HG03025 (cell line): ENCODE measurements around the gene ADAM19.

Experiments used
- ATAC-seq: cut with Tn5 transposase; IDR thresholded peaks from one replicate; pipeline ENCODE4 v1.9.1; 2021; ENCODE audit warnings: mild to moderate bottlenecking, moderate library complexity; ENCODE audit not compliant: unreplicated experiment, low FRiP score

Gene ADAM19

DNA sequence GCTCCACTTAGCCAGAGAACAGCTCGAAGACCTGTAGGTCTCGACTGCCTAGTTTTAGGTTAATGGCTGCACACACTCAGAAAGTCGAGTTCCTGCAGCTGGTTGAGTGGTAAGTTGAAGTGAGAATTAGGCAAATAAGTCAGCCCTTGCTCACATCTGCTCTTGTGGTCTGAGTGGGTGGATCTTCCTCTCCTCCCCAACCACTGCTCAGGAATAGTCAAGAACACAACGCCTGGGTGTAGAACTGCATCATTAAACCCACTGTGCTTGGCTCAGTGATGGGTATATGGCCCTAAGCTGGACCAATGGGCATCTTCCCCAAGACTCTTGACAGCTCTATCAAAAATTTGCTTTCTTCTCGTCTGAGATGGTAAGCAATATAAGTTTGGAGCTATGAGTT lies 20.9 kb upstream of the ADAM19 start:
- peak; percentile 85 for ATAC-seq

DNA sequence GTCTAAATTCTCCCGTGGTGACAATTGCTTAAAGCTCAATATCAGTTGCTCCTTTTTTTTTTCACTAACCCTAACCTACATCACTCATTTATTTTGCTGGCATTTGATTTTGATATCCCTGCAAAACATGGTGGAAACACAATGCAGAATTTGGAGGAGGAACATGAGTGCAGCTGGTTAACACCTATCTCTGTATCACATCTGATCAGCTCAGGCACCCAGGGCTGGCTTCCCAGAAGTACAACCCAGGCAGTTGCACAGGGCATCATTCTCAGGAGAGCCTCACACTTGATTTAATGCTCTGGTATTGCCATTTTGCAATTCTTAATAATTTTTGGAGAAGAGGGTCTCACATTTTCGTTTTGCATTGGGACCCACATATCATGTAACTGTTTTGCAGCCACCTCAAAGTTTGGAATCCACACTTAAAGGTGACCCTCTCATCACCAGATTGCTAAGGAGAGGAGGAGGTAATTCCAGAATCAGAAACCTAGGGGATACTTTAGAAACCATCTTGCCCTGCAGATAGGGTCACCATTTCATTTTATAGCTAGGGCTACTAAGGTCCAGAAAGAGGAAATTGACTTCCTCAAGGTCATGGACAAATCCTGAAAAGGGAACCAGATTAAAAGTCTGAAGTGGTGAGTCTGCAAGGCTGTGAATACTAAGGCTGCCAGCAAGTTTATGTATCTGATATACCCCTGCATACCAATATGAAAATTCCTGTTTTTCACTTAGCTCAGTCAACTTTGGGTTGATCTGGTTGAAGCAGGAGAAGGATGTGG lies 19.3 kb upstream of the ADAM19 start:
- no peak for ATAC-seq

DNA sequence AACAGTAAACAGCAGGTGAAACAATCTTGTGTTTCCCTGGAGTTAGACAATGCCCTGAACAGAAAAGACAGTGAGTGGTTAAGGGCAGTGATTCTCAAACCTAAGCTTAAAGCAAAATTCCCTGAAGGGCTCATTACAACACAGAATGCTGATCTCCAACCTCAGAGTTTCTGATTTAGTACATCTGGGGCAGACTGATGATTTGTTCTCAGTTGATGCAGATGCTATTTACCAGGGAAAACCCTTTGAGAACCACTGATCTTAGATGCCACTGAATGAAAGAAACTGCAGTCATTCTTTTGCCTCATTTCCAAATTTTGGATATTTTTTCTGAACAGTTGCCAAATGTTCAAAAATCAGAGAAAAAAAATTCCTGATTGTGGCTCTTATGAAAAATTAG lies 18.7 kb upstream of the ADAM19 start:
- no peak for ATAC-seq

DNA sequence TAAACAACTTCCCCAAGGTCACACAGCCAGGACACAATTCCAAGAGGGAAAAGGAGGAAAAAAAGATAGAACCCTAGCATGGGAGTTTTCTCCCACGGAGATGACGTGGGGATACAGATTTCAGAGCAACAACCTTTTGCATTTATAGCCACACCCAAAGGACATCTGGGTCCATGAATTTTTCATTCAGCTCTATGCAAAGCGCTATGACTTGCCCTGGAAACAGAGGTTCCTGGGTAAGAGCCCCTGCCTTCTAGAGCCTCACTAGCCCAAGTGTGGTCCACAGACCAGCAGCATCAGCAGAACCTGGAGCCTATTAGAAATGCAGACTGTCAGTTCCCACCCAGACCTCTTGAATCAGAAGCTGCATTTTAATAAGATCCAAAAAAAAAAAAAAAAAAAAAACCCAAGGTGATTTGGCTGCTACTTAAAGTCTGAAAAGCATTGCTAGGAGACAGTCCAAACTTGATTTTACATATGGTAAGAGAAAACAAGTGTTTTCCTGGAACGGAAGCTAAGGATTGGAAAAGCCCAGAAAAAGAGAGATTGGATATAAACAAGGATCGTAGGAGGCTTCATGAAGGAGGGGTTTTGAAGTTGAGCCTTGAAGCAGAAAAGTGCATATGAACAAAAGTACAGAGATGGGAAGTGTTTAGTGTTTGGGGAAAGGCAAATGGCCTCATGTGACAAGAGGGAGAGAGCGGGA lies 17.6 kb upstream of the ADAM19 start:
- no peak for ATAC-seq

DNA sequence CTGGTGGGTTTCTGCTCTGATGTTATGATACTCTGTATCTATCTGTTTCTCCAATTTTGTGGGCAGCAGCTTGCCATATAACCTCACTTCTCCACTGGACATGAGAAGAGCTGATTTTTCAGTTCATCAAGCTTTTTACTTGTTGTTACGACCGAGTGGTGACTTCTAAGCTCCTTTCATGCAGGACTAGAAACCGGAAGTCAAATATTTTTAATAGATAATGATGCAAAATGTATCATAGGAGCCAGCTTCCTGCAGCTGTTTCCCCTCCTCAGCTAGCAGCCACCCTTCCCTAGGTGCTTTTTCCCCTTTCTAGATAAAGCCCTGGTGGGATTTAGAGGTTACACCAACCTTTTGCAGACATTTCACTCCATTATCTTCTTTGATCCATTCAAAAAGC lies 17.0 kb upstream of the ADAM19 start:
- no peak for ATAC-seq

DNA sequence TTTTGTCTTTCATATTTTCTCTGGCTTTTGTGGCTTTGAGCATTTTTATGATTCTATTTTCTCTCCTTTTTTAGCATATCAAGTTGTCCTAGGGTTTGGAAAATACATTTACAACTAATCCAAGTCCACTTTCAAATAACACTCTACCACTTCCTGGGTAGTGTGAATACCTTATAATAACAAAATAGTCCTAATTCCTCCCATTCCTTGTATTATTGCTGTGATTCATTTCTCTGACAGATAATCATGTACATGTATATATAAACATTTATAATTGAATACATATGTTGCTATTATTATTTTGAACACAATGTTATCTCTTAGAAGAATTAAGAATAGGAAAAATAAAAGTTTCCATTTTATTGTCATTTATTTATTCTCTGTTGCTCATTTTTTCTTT lies 14.9 kb upstream of the ADAM19 start:
- ATAC-seq = no peak

DNA sequence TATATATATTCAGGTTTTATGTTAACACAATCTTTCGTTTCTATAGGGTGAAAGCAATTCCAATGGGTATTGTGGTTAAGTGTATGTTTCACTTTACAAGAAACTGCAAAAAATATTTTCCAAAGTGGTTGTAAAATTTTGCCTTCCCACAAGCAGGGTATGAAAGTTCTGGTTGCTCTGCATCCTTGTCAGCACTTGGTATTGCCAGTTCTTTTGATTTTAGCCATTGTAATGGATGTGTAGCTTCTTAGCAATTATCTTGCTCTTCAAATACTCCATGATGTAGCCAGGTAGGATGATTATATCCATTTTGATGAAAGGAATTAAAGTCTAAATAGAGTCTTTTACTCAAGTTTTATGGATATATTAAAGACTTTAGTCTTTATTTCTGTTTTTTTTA lies 9.1 kb upstream of the ADAM19 start:
- no peak for ATAC-seq

DNA sequence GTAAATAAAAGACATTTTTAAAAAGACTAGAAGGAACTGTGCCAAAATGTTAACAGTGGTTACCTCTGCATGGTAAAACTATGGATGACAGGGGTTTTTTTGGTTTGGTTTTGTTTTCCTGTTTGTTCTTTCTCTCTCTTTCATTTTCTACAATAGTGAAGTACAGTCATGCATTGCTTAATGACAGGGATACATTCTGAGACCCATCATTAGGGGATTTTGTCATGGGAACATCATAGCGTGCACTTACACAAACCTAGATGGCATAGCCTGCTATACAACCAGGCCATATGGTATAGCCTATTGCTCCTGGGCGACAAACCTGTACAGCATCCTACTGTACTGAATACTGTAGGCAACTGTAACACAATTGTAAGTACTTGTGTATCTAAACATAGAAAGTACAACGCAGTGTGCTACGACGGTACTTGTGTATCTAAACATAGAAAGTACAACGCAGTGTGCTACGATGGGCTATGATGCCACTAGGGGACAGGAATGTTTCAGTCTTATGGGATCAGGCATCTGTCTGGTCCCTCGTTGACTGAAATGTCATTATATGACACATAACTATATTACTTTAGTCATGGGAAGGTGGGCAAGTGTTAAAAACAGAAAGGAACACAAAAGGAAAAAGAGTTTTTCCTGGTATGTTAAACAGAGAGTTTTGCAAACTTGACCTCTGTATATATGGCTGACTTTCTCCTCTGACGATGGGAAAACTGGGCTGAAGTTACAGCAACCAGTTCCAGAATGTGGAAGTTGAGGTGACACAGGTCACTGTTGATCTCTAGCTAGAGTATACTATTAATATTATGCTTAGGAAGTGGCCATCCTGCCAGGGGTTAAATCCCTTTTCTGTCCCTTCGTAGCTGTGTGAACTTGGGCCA lies 7.4 kb upstream of the ADAM19 start:
- ATAC-seq = peak; percentile 64

DNA sequence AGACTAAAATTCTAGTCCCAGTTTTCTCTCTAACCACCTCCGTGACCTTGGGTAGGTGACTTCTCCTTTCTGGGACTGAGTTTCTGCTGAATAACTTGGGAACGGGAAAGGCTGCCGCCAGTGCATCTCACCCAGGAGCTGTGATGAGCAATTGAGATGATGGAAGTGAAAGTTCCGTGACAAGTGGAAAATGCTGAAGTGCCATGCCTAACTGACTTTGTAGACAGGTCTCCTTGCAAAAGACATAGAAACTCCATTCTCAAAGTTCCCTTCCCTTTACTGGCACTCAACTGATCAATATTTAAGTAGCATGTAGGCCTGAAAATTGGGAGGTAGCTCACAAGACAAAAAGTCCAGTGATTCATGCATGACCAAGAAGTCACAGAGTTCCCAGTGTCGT lies 6.3 kb upstream of the ADAM19 start:
- no peak for ATAC-seq

DNA sequence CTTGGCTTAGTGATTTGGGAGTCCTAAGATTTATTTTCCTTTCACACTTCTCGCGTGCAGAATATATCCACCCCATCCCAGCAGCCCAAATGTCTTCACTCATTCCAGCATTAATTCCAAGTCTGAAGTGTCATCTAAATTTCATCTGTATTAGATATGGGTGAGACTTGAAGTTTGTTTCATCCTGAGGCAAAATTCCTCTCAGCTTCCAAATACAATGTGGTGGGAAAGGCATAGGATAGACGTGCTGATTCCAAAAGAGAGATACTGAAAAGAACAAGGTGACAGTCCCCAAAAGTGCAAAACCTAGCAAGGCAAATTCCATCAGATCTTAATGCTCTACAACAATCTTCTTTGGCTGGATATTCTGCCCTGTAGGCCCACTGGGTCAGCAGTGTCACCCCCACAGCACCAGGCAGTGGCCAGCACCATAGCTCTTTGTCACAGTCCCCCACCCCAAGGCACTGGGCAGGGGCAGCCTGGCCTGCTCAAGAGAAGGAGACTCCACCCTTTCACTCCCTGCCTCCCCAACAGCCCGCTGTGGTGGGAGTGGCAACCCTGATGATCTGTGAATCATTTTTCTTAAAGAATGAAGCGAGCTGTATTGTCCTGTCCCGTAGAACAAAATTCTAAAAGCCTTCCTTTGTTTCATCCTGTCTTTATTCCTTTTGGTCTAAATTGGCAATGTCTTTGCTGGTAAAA lies 2.7 kb upstream of the ADAM19 start:
- ATAC-seq = no peak

DNA sequence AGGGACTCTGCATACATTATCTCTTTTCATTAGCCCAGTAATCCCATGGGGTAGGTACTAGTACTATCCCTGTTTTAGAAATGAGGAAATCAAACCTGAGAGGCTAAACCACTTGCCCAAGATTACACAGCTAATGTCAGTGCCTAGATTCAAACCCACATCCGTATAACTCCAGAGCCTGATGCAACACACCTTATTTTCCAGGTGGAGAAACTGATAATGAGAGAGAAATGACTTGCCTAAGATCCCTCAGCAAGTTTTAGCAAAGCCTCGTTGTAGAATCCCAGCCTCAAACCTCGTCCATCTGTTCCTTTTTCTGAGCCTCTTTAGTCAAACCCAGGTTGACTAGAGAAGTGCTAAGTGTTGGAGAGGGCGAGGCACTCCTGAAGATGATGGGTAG lies 1.1 kb upstream of the ADAM19 start:
- ATAC-seq = no peak

DNA sequence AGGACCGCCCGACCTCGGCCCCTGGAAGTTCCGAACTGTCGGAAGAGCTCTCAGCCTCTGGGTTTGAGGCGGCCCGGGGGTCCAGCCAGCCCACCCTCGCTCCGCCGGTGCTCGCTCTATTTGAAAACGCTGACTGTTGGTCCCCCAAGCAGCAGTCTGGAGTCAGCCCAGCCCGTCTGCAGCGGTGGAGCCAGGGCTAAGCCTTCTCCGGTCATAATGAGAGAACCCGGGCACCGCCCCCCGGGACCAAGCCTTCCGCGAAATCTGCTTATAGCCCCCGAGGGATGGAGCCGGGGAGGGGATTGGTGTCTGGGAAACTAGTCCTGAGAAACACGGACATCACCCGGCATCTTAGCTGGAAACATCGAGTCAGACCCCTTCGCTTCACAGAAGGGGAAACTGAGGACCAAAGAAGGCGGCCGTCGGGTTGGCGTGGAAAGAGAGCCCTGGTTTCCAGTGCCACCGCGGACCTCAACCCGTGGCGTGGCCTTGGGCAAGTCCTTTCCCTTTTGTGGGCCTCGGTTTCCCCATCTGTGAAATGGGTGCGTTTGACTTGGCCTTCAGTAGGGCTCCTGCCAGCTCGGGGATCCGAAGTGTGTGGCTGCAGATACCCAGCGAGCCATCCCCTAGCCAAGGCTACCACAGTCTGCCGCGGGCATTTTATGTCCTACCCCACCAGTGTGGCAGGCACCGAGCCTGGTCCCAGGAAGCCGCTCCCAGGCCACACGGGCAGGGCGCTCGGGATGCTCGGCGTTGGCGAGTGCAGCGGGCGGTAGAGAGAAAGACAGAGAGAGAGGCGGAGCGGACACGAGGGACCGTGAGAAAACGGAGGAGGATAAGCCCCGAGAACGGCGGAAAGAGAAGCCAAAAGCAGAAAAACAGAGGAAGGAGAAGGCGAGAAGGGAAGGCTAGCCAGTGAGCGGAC lies 857 bp downstream of the ADAM19 start:
- peak; percentile 15 for ATAC-seq

DNA sequence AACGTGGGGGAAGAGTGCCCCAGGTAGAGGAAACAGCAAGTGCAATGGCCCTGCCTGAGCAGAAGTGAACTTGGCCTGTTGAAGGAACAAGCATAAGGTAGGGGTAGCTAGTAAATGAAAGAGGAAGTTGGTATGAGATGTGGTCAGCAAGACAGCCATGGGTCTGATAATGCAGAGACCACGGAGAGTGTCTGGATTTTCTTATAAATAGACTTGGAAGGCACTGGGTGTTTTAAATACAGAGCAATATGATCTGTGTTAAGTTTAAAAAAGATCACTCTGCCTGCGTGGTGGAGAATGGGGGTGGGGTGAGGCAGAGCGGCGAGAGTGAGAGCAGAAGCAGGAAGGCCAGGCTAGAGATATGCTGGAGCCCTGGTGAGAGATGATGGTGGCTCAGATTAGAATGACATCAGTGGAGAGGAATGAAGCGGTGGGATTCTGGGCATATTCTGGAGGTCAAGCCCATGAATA lies 4.2 kb downstream of the ADAM19 start:
- ATAC-seq = peak; percentile 78

DNA sequence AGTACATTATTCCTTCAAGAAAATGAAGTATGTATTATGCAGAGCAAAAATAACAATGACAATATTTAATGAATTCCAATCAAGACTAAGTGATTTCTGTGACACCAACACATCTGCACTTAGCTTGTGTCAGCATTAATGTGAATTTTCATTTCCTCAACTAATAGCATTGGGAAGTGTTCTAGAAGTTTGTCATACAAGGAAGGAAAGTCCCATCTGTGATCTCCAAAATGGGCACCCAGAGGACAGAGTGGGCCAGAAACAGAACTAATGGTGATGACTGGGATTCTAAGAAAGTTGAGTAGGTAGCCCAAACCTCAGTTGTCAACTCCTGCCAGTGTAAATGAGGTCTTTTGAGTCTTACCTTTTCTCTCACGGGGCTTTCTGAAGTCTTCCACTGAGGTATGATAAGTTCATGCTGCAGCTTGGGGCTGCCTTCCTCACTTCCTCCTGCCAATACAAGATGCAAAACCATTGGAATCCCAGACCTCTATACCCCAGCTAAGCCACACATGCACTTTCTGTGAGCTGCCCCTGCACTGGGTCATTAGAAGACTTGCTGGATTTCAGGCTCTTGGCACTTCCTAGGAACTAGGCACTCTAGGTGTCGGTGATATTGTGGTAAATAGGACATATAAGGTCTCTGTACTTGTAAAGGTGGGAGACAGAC lies 4.9 kb downstream of the ADAM19 start:
- no peak for ATAC-seq

DNA sequence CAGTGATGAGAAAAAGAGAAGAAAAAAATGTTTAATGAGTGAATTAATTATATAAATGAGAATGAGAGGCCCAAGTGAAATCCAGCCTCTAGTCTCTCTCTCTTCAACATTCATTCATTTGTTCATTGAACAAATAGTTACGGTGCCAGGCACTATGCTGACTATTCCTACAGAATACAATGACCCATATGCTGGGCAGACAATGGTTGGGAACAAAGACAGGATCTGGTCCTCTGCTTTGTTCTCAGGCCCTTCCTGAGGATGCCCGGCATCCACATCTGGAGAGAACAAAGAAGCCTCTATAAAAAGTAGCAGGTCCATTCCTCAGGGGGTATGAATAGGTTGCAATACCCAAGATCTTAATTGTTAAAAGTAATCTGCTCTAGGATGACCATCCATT lies 6.9 kb downstream of the ADAM19 start:
- no peak for ATAC-seq

DNA sequence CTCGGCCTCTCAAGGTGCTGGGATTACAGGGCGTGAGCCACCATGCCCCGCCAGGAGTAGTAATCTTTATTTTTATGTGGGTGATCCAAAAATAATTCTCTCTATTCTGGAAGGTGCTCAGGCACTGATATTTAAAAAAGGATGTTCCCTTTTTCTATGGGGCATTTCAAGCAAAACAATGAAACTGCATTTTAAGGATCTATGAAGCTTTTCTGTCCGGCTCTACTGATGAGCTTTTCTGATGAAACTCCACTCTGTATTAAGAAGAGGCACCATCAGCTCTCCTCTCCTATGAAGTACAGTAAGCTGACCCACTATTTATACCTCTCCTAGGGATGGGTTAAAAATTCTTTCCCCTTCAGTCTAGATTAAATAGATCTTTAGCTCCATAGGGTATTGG lies 7.4 kb downstream of the ADAM19 start:
- no peak for ATAC-seq

DNA sequence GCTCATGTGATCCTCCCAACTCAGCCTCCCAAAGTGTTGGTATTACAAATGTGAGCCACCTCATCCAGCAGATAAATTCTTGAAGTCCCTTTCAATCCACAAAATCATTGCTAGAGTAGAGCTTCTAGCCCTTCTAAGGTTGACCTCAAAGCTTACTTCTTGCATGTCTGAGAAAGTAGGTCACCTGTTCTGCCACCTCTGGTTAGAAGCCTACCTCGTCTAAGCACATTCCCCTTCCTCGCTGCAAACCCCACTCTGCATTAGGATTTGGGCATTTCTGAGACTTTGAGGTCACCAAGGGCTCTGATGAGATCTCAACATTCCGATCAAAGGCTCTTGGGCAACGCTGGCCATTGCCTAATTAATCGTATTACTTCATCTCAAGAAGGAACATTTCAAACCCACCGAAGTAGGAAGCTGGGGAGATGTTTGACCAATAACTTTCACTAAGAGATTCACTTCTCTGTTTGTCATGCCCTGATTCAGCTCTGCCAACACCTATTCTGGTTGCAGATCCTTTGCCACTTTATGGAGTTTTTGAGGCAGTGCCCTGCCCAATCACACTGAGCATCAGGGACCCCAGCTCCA lies 8.6 kb downstream of the ADAM19 start:
- ATAC-seq = no peak

DNA sequence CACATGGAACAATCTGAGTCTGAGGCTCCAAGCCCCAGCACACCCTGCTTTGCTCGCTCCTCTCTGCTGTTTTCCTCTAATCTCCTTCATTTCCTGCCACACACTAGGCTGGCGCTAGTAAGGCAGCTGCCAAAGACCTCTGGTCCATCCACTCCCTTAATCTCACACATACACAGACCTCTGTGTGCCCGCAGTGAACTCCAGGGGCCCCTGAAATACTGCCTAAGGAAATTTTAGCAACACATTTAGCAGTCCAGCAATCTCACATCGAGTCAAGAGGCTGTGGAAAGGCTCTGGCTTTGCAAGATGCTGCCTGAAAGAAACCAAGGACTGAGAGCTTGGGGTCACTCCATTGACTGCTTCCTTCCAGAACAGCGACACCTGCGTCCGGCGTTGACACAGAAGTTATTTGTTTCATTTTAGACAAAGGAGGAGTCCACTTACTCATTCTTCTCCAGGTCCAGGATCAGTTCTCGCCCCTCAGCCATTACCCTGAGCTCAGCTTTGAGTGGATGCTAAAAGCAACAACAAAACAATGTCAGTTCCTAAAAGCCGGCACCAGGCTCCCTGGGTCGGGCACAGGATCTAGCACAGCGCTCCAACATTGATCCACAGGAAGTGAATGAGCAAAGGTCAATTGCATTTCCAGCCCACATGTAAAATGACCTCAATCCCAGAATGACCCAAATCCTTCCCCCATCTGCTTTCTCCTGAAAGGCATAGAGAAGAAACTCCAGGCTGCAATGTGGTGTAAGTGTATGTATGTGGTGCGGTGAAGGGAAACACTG lies 11.5 kb downstream of the ADAM19 start:
- no peak for ATAC-seq
